Stimulated activated CD8-positive, alpha-beta memory T cell treated with anti-CD3 and anti-CD28 coated beads, Interleukin-2, amount 100 ng/mL, for 48 hours (primary cell): ENCODE results near the gene PRCP.

Experiments
- DNase-seq, 2 donors: peaks; one replicate each; pipeline ENCODE4 v3.0.0-alpha.2; 2020; ENCODE audit warnings: low read depth in 2 of 2

Gene PRCP

DNA sequence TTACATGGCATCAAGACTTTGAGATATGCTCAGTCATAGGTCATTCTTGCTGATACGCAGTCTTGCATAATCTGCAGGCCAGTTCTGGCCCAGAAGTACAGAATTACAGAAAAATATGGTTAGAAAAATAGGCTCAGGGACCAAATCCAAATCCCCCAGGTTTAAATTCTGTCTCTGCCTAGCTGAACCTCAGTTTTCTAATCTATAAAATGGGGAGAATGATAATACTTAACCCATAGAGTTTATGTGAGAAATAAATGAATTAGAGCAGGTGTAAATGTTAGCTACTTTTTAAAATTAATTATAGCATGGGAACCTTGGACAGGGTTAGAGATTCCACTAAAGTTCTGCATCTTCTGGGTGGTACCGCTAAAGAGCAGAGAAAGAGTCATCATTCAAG lies 114.2 kb downstream of the PRCP start:
- no peak for DNase-seq

DNA sequence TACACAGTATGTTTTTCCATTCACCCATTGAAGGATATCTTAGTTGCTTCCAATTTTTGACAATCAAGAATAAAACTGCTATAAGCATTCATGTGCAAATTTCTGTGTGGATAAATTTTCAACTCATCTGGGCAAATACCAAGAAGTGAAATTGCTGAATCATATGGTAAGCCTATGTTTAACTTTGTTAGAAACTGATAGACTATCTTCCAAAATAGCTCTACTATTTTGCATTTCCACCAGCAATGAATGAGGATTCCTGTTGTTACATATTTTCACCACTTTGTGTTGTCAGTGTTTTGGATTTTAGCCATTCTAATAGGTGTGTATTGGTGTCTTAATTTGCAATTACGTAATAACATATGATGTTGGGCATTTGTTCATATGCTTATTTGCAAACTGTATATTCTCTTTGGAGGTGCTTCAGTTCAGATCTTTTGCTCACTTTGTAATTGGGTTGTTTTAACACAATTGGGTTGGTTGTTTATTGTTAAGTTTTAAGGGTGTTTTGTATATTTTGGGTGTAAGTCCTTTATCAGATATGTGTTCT lies 117.3 kb downstream of the PRCP start:
- no peak for DNase-seq

DNA sequence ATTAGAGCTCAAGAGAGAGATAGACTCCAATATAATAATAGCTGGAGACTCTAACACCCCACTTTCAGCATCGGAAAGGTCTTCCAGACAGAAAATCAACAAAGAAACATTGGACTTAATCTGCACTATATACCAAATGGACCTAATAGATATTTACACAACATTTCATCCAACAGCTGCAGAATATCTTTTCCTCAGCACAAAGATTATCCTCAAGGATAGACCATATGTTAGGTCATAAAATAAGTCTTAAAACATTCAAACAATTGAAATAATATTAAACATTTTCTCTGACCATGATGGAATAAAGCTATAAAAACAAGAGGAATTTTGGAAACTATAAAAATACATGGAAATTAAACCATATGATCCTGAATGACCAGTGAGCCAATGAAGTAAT lies 121.5 kb downstream of the PRCP start:
- no peak for DNase-seq

DNA sequence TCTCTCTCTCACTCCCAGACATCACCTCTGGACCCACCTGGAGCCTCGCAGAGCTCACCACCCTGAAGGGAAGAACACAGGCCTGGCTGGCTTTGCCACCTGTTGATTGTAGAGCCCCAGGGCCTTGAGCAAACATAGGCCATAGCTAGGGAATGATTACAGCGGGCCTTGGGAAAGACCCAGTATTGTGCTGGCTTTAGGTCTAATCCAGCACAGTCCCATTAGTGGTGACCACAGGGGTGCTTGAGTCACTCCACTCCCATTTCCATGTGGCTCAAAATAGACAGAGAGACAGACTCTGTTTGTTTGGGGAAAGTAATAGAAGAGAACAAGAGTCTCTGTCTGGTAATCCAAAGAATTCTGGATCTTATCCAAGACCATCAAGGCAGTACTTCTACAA lies 123.9 kb downstream of the PRCP start:
- no peak for DNase-seq

DNA sequence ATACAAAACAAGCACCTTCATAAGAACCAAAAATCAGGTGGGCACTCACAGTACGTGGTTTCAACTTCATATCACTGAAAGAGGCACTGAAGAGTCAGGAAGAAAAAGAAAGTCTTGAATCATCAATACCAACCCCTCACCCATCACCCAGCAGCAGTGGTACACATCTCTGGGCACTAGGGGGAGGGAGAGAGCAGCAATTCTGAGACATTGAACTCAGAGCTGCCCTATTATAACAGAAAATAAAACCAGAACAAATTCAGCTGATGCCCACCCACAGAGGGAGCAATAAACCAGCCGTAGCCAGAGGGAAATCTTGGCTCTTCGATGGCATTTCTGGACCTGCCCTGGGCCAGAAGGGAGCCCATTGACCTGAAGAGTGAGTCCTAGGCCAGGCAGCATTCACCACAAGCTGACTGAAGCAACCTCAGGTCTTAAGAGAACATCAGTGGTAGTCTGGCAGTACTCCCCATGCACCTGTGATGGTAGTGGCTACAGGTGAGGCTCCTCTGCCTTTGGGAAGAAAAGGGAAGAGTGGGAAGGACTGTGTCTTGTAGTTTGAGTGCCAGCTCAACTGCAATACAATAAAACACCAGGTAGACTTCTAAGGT lies 124.4 kb downstream of the PRCP start:
- peak in 1 of 2 donors; percentile 17 for DNase-seq

DNA sequence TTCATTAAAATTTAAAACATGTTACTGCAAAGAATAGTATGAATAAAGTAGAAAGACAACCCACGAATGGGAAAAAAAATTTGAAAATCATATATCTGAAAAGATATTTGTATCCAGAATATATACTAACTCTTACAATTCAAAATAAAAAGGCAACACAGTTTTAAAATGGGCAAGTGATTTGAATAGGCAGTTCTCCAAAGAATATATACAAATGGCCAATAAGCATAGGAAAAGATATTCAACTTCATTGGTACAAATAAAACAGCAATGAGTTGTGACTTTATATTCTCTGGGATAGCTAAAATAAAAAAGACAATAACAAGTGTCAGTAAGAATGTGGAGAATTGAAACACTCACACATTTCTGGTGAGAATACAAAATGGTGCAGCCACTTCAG lies 125.0 kb downstream of the PRCP start:
- DNase-seq: no peak
